HepG2 (cell line): ENCODE measurements around the gene ABCC10. TPM values are rescaled to one million over a fixed set of nuclear protein-coding genes. Genes with fewer than 3 reads are reported as not detected.

Experiments used
- CENPT ChIP-seq: sonication (generic); formaldehyde crosslinking; IDR thresholded peaks from 2 replicates; pipeline ENCODE4 v1.8.0; 2022; ENCODE audit warnings: low read depth, mild to moderate bottlenecking, moderate library complexity, missing genetic modification reagents
- GABPB1 ChIP-seq: IDR thresholded peaks from 2 replicates; pipeline ENCODE4 v1.6.1; 2016; ENCODE audit warnings: mild to moderate bottlenecking, missing genetic modification reagents, moderate library complexity, missing compliant biosample characterization
- HNF4G ChIP-seq, 2 experiments: sonication (generic) in 1 of 2; formaldehyde crosslinking in 1 of 2; IDR thresholded peaks; 2 replicates each; pipeline versions ENCODE4 v1.4.0 to v1.6.1; 2011 to 2020; ENCODE audit warnings: borderline replicate concordance in 2 of 2, low read depth in 2 of 2, mild to moderate bottlenecking in 2 of 2, low read length in 1 of 2, missing genetic modification reagents in 1 of 2, moderate library complexity in 1 of 2
- LCORL ChIP-seq, 2 experiments: fragments of 450-650 bp in 1 of 2; sonication (generic) in 1 of 2; formaldehyde crosslinking in 1 of 2; IDR thresholded peaks; 2 replicates each; pipeline versions ENCODE4 v1.5.0 to v1.6.1; 2017 to 2020; ENCODE audit warnings: antibody characterized with exemption in 1 of 2, missing genetic modification reagents in 1 of 2
- PITX1 ChIP-seq: sonication (generic); formaldehyde crosslinking; IDR thresholded peaks from 2 replicates; pipeline ENCODE4 v1.5.1; 2020; ENCODE audit warnings: mild to moderate bottlenecking, missing genetic modification reagents
- SKI ChIP-seq: fragments of 450-650 bp; IDR thresholded peaks from one replicate; pipeline ENCODE4 v1.6.1; 2018; ENCODE audit warnings: mild to moderate bottlenecking; ENCODE audit not compliant: partially characterized antibody
- SMYD3 ChIP-seq: sonication (generic); formaldehyde crosslinking; IDR thresholded peaks from 2 replicates; pipeline ENCODE4 v1.8.1; 2023; ENCODE audit warnings: mild to moderate bottlenecking, missing genetic modification reagents
- SP140L ChIP-seq: sonication (generic); formaldehyde crosslinking; IDR thresholded peaks from 2 replicates; pipeline ENCODE4 v1.4.0; 2020; ENCODE audit warnings: missing genetic modification reagents, borderline replicate concordance
- UBTF ChIP-seq: sonication (generic); formaldehyde crosslinking; IDR thresholded peaks from 2 replicates; pipeline ENCODE4 v1.4.0; 2020; ENCODE audit warnings: mild to moderate bottlenecking, missing genetic modification reagents
- ZFP37 ChIP-seq: sonication (generic); formaldehyde crosslinking; IDR thresholded peaks from 2 replicates; pipeline ENCODE4 v1.4.0; 2020; ENCODE audit warnings: missing genetic modification reagents, borderline replicate concordance
- ZNF337 ChIP-seq: sonication (generic); formaldehyde crosslinking; IDR thresholded peaks from 2 replicates; pipeline ENCODE4 v1.5.1; 2020; ENCODE audit warnings: missing genetic modification reagents, low read depth, mild to moderate bottlenecking, borderline replicate concordance
- ZNF598 ChIP-seq: sonication (generic); formaldehyde crosslinking; IDR thresholded peaks from 2 replicates; pipeline ENCODE4 v1.5.1; 2020; ENCODE audit warnings: mild to moderate bottlenecking, missing genetic modification reagents, borderline replicate concordance
- ZNF777 ChIP-seq: sonication (generic); formaldehyde crosslinking; IDR thresholded peaks from 2 replicates; pipeline ENCODE4 v1.4.0; 2020; ENCODE audit warnings: missing genetic modification reagents
- ZSCAN31 ChIP-seq: sonication (generic); formaldehyde crosslinking; IDR thresholded peaks from 2 replicates; pipeline ENCODE4 v1.5.0; 2020; ENCODE audit warnings: low read depth, mild to moderate bottlenecking, missing genetic modification reagents
- polyA plus RNA-seq, 8 experiments: library from polyadenylated mRNA; depleted of rRNA in 3 of 8; stranded (reverse) in 7 of 8; unstranded in 1 of 8; fragments of >200 nt; fragmentation: Illumina TruSeq in 4 of 8; extraction: Trizol in 4 of 8; gene quantifications; 2 replicates each; pipeline versions ENCODE4 v1.2.1 to v1.2.3, GENCODE V29; 2011 to 2016; ENCODE audit warnings: low read depth in 4 of 8, missing spikeins in 1 of 8, mixed read lengths in 1 of 8; ENCODE audit not compliant: insufficient read depth in 1 of 8
- total RNA-seq, 5 experiments: library from RNA; depleted of rRNA; stranded (reverse); fragments of >200 nt; fragmentation: Illumina TruSeq; extraction: Trizol; gene quantifications; 2 replicates each; pipeline ENCODE4 v1.2.3, GENCODE V29; 2016; ENCODE audit warnings: low read depth in 1 of 5
- TF ChIP-seq, protein P1 (sequence below): sonication (generic); formaldehyde crosslinking; IDR thresholded peaks from 2 replicates; pipeline ENCODE4 v1.4.0; 2020; ENCODE audit warnings: missing genetic modification reagents, mild to moderate bottlenecking, borderline replicate concordance
- TF ChIP-seq, protein P2 (sequence below): sonication (generic); formaldehyde crosslinking; IDR thresholded peaks from 2 replicates; pipeline ENCODE4 v1.4.0; 2020; ENCODE audit warnings: missing genetic modification reagents, borderline replicate concordance

The ABCC10 gene
- total and polyA plus RNA-seq, 2 of the 13 experiments (the other 11 are each of a cell fraction or from before 2014, with no cell fraction given): 16.0 to 24.3 TPM

GRCh38 chr6:43499028-43499815 is 71.9 kb downstream of the ABCC10 start (continued):
- no peak for TF ChIP-seq SP140L (CRISPR knock-in tag)
- TF ChIP-seq, protein P1, sequence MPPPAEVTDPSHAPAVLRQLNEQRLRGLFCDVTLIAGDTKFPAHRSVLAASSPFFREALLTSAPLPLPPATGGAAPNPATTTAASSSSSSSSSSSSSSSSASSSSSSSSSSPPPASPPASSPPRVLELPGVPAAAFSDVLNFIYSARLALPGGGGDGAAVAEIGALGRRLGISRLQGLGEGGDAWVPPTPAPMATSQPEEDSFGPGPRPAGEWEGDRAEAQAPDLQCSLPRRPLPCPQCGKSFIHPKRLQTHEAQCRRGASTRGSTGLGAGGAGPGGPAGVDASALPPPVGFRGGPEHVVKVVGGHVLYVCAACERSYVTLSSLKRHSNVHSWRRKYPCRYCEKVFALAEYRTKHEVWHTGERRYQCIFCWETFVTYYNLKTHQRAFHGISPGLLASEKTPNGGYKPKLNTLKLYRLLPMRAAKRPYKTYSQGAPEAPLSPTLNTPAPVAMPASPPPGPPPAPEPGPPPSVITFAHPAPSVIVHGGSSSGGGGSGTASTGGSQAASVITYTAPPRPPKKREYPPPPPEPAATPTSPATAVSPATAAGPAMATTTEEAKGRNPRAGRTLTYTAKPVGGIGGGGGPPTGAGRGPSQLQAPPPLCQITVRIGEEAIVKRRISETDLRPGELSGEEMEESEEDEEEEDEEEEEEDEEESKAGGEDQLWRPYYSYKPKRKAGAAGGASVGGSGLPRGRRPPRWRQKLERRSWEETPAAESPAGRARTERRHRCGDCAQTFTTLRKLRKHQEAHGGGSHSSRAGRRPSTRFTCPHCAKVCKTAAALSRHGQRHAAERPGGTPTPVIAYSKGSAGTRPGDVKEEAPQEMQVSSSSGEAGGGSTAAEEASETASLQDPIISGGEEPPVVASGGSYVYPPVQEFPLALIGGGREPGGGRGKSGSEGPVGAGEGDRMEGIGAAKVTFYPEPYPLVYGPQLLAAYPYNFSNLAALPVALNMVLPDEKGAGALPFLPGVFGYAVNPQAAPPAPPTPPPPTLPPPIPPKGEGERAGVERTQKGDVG: 0 out of 2 replicates have a peak, but pooled peaks have one; percentile 34
- TF ChIP-seq HNF4G (IDR thresholded peaks at IDR 0.05; ENCODE audit: borderline replicate concordance, low read depth, low read length): no peak
- TF ChIP-seq HNF4G (CRISPR knock-in tag; IDR thresholded peaks at IDR 0.05; ENCODE audit: borderline replicate concordance, low read depth): peak; percentile 31; the same call in 1 of the 2 replicates
- peak; percentile 13; the same call in 1 of the 2 replicates for TF ChIP-seq PITX1 (CRISPR knock-in tag)
- TF ChIP-seq ZNF337 (CRISPR knock-in tag): 0 out of 2 replicates have a peak, but pooled peaks have one; percentile 50
- TF ChIP-seq ZFP37 (CRISPR knock-in tag): no peak
- peak; percentile 30; the same call in 1 of the 2 replicates for TF ChIP-seq UBTF (CRISPR knock-in tag)
- TF ChIP-seq SMYD3 (CRISPR knock-in tag): no peak
- no peak for TF ChIP-seq ZSCAN31 (CRISPR knock-in tag)
- TF ChIP-seq, protein P2, sequence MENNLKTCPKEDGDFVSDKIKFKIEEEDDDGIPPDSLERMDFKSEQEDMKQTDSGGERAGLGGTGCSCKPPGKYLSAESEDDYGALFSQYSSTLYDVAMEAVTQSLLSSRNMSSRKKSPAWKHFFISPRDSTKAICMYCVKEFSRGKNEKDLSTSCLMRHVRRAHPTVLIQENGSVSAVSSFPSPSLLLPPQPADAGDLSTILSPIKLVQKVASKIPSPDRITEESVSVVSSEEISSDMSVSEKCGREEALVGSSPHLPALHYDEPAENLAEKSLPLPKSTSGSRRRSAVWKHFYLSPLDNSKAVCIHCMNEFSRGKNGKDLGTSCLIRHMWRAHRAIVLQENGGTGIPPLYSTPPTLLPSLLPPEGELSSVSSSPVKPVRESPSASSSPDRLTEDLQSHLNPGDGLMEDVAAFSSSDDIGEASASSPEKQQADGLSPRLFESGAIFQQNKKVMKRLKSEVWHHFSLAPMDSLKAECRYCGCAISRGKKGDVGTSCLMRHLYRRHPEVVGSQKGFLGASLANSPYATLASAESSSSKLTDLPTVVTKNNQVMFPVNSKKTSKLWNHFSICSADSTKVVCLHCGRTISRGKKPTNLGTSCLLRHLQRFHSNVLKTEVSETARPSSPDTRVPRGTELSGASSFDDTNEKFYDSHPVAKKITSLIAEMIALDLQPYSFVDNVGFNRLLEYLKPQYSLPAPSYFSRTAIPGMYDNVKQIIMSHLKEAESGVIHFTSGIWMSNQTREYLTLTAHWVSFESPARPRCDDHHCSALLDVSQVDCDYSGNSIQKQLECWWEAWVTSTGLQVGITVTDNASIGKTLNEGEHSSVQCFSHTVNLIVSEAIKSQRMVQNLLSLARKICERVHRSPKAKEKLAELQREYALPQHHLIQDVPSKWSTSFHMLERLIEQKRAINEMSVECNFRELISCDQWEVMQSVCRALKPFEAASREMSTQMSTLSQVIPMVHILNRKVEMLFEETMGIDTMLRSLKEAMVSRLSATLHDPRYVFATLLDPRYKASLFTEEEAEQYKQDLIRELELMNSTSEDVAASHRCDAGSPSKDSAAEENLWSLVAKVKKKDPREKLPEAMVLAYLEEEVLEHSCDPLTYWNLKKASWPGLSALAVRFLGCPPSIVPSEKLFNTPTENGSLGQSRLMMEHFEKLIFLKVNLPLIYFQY (CRISPR knock-in tag): no peak
- 0 out of 2 replicates have a peak, but pooled peaks have one; percentile 22 for TF ChIP-seq ZNF598 (CRISPR knock-in tag)
- TF ChIP-seq CENPT (CRISPR knock-in tag): no peak
- TF ChIP-seq SKI: no peak
- no peak for TF ChIP-seq ZNF777
- TF ChIP-seq GABPB1: 0 out of 2 replicates have a peak, but pooled peaks have one; percentile 13
- no peak for TF ChIP-seq LCORL (IDR thresholded peaks at IDR 0.05)
- TF ChIP-seq LCORL (CRISPR knock-in tag; IDR thresholded peaks at IDR 0.05): peak; percentile 78
